Stimulated activated CD8-positive, alpha-beta memory T cell treated with anti-CD3 and anti-CD28 coated beads, Interleukin-4, amount 100 ng/mL, for 4 hours (primary cell): ENCODE data around the gene ADORA1.

Experiments used
- DNase-seq, 2 donors: peaks; one replicate each; pipeline ENCODE4 v3.0.0-alpha.2; 2020; ENCODE audit warnings: low read depth in 2 of 2, low spot score in 1 of 2

ADORA1 gene

GRCh38 chr1:203185585-203185984 is 58.1 kb downstream of the ADORA1 start:
- DNase-seq: no peak

GRCh38 chr1:203186091-203186445 is 58.5 kb downstream of the ADORA1 start:
- DNase-seq: no peak

GRCh38 chr1:203186446-203187303 is 59.1 kb downstream of the ADORA1 start, which contains the start of gene CHI3L1:
CHI3L1 (minus strand) TSS chr1:203186704; CDS start chr1:203186623, 81 bp downstream.
- DNase-seq: no peak

GRCh38 chr1:203187304-203187685 is 59.8 kb downstream of the ADORA1 start:
- DNase-seq: no peak

- no peak for DNase-seq
Observed at GRCh38 chr1:203187689-203188264, 60.3 kb downstream of the ADORA1 start.

- DNase-seq: no peak
Observed at GRCh38 chr1:203188686-203189232, 61.2 kb downstream of the ADORA1 start.

- no peak for DNase-seq
Observed at GRCh38 chr1:203189951-203190352, 62.4 kb downstream of the ADORA1 start.

- DNase-seq: no peak
Observed at GRCh38 chr1:203190949-203191348, 63.4 kb downstream of the ADORA1 start.

GRCh38 chr1:203196371-203196770 is 68.8 kb downstream of the ADORA1 start:
- no peak for DNase-seq

GRCh38 chr1:203197625-203198024 is 70.1 kb downstream of the ADORA1 start:
- no peak for DNase-seq

- DNase-seq: no peak
Observed at GRCh38 chr1:203199002-203199401, 71.5 kb downstream of the ADORA1 start.

- DNase-seq: no peak
Observed at GRCh38 chr1:203199481-203199815, 71.9 kb downstream of the ADORA1 start.

GRCh38 chr1:203199816-203200571 is 72.5 kb downstream of the ADORA1 start:
- no peak for DNase-seq

- no peak for DNase-seq
Observed at GRCh38 chr1:203200916-203201315, 73.4 kb downstream of the ADORA1 start.

GRCh38 chr1:203201516-203202205 is 74.1 kb downstream of the ADORA1 start:
- no peak for DNase-seq

GRCh38 chr1:203202431-203203245 is 75.1 kb downstream of the ADORA1 start:
- DNase-seq: no peak

GRCh38 chr1:203204756-203205155 is 77.2 kb downstream of the ADORA1 start:
- no peak for DNase-seq

- DNase-seq: no peak
Observed at GRCh38 chr1:203206129-203206687, 78.7 kb downstream of the ADORA1 start.

GRCh38 chr1:203207751-203208150 is 80.2 kb downstream of the ADORA1 start:
- DNase-seq: no peak

- no peak for DNase-seq
Observed at GRCh38 chr1:203208181-203208580, 80.7 kb downstream of the ADORA1 start.
